Ammon's horn (tissue), 1 donor: ENCODE data around the gene LYZL2.
A peak's percentile ranks its signal among the peaks of the same experiment; 100 is the strongest.
"Not testable (repeated sequence)": the region's sequence is repeated elsewhere in the genome, so short reads cannot be mapped to it uniquely, and the experiment has no call there.

Source experiments
- DNase-seq: peaks from one replicate; pipeline ENCODE4 v3.0.0-alpha.2; 2016; ENCODE audit warnings: low spot score

Gene LYZL2

GRCh38 chr10:30629653-30630052 lies at the start of gene LYZL2:
TSS of gene LYZL2 (minus strand) at chr10:30629753. CDS start at chr10:30626915, 2,838 bp downstream.
- DNase-seq, result no peak

- DNase-seq, result not testable (repeated sequence)
Observed at GRCh38 chr10:30677616-30678015, 48.1 kb upstream of the LYZL2 start.

GRCh38 chr10:30677146-30677545 lies 47.6 kb upstream of the LYZL2 start:
- DNase-seq, result not testable (repeated sequence)

GRCh38 chr10:30675791-30676718 lies 46.5 kb upstream of the LYZL2 start:
- no peak for DNase-seq

- no peak for DNase-seq
Observed at GRCh38 chr10:30674796-30675195, 45.2 kb upstream of the LYZL2 start.

- DNase-seq, result not testable (repeated sequence)
Observed at GRCh38 chr10:30673262-30673661, 43.7 kb upstream of the LYZL2 start.

- not testable (repeated sequence) for DNase-seq
Observed at GRCh38 chr10:30672338-30672737, 42.8 kb upstream of the LYZL2 start.

- DNase-seq, result peak; percentile 84
Observed at GRCh38 chr10:30671026-30671616, 41.6 kb upstream of the LYZL2 start.

GRCh38 chr10:30667982-30668381 lies 38.4 kb upstream of the LYZL2 start:
- DNase-seq, result not testable (repeated sequence)

GRCh38 chr10:30663403-30663802 lies 33.9 kb upstream of the LYZL2 start:
- not testable (repeated sequence) for DNase-seq

GRCh38 chr10:30662814-30663213 lies 33.3 kb upstream of the LYZL2 start:
- DNase-seq, result no peak

- not testable (repeated sequence) for DNase-seq
Observed at GRCh38 chr10:30660314-30660713, 30.8 kb upstream of the LYZL2 start.

GRCh38 chr10:30656233-30656632 lies 26.7 kb upstream of the LYZL2 start:
- no peak for DNase-seq

GRCh38 chr10:30655001-30655400 lies 25.4 kb upstream of the LYZL2 start:
- not testable (repeated sequence) for DNase-seq

GRCh38 chr10:30651470-30652397 lies 22.2 kb upstream of the LYZL2 start:
- not testable (repeated sequence) for DNase-seq

GRCh38 chr10:30647089-30647488 lies 17.5 kb upstream of the LYZL2 start:
- DNase-seq, result no peak

GRCh38 chr10:30645340-30645827 lies 15.8 kb upstream of the LYZL2 start:
- peak; percentile 33 for DNase-seq

GRCh38 chr10:30644408-30644861 lies 14.9 kb upstream of the LYZL2 start:
- not testable (repeated sequence) for DNase-seq

GRCh38 chr10:30643557-30644199 lies 14.1 kb upstream of the LYZL2 start:
- not testable (repeated sequence) for DNase-seq

- DNase-seq, result not testable (repeated sequence)
Observed at GRCh38 chr10:30642856-30643255, 13.3 kb upstream of the LYZL2 start.
